Measurements from ENCODE around the gene DMBX1.

GRCh38 chr1:46532095-46532494 lies 42.5 kb downstream of the DMBX1 start:
- TF ChIP-seq, protein P1, sequence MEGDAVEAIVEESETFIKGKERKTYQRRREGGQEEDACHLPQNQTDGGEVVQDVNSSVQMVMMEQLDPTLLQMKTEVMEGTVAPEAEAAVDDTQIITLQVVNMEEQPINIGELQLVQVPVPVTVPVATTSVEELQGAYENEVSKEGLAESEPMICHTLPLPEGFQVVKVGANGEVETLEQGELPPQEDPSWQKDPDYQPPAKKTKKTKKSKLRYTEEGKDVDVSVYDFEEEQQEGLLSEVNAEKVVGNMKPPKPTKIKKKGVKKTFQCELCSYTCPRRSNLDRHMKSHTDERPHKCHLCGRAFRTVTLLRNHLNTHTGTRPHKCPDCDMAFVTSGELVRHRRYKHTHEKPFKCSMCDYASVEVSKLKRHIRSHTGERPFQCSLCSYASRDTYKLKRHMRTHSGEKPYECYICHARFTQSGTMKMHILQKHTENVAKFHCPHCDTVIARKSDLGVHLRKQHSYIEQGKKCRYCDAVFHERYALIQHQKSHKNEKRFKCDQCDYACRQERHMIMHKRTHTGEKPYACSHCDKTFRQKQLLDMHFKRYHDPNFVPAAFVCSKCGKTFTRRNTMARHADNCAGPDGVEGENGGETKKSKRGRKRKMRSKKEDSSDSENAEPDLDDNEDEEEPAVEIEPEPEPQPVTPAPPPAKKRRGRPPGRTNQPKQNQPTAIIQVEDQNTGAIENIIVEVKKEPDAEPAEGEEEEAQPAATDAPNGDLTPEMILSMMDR (IDR thresholded peaks at IDR 0.05; ENCODE audit: borderline replicate concordance, extremely low read depth, low read length, poor library complexity, severe bottlenecking) = no peak
- TF ChIP-seq EZH2 (IDR thresholded peaks at IDR 0.05; ENCODE audit: borderline replicate concordance, low read depth, low read length, severe bottlenecking) = no peak
